Superior temporal gyrus (tissue), 1 donor: ENCODE data around the gene SEMA6D.

ENCODE experiments used
- DNase-seq: peaks from one replicate; pipeline ENCODE4 v3.0.0-alpha.2; 2016; ENCODE audit errors: extremely low spot score

SEMA6D gene

DNA sequence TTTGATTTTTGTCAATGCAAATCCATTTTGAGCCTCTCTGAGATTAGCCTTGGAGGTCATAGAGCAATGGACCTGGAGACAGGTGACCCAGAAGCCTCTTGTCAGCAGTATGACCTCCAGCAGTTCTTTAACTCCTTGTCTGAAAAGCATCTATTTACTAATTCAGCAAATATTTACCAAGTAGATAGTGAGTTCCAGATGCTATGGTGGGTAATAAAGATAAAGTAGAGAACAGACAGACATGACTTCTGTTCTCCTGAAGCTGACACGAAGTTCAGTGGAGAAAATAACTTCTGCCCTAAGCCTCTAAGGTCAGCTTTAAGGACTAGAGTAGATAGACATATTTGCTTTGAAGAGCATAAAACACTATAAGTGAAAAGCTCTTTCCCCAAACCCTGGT lies 26.6 kb downstream of the SEMA6D start:
- DNase-seq, result no peak

DNA sequence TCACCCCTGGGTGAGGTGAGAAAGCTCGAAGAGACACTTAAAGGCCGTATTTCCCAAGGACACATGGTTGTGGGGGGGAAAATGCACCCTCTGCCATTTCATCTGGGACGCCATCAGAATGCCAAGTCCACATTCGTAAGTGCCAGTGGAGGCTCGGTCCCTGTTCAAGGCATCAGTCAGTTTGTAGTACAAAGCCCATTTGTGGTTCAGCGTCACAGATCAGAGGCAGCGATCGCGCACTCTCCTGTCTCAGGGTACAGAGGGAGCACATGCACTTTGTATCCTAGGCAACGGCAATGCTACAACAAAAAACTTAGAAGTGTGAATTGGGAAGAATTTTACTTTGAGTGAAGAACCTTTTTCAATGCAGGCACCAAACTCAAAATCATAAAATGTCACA lies 27.2 kb downstream of the SEMA6D start:
- no peak for DNase-seq

DNA sequence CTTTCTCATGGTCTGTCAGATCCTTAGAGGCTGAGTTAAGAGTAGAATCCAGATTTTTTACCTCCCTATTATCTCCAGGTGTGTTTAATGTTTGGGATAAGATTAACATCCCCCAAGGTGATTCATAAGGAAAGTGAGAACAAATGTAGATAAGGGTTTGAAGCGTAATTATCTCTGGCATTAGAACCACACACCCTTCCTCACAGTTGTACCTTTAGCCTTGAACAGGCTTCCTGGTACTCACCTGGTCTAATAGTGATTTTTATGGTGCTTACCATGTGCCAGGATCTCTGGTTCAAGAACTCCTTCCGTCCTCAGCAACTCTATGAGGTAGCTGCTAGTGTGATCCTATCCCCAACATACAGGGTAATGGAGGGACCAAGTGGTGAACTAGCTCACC lies 27.7 kb downstream of the SEMA6D start:
- no peak for DNase-seq

- DNase-seq, result no peak
Observed at GRCh38 chr15:47746516-47746915, 29.2 kb downstream of the SEMA6D start.

GRCh38 chr15:47750030-47750739 lies 32.9 kb downstream of the SEMA6D start:
- DNase-seq, result no peak

GRCh38 chr15:47750740-47751262 lies 33.5 kb downstream of the SEMA6D start:
- no peak for DNase-seq

- no peak for DNase-seq
Observed at GRCh38 chr15:47753591-47753990, 36.3 kb downstream of the SEMA6D start.

GRCh38 chr15:47754312-47754711 lies 37.0 kb downstream of the SEMA6D start:
- DNase-seq, result no peak

GRCh38 chr15:47755941-47756340 lies 38.6 kb downstream of the SEMA6D start:
- DNase-seq, result no peak

DNA sequence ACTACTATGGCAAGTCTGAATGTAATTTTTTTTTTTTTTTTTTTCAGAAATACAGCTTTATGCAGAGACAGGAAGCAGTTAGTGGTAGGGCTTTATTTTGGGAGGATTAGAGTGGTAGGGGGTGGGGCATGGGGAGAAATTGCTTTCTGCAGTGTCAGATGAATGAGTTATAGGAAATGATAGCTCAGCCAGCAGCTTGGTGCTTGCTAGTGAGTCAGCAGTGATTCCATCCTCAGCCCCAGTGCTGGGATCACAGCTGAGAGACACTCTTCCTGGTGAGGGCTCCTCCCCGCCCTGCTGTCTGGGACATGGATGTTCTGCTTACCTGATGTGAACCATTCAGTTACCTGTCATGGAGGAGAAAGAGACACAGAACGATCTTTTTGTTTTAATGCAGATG lies 39.6 kb downstream of the SEMA6D start:
- no peak for DNase-seq

GRCh38 chr15:47757331-47757730 lies 40.0 kb downstream of the SEMA6D start:
- DNase-seq, result no peak

GRCh38 chr15:47762621-47763020 lies 45.3 kb downstream of the SEMA6D start:
- no peak for DNase-seq

DNA sequence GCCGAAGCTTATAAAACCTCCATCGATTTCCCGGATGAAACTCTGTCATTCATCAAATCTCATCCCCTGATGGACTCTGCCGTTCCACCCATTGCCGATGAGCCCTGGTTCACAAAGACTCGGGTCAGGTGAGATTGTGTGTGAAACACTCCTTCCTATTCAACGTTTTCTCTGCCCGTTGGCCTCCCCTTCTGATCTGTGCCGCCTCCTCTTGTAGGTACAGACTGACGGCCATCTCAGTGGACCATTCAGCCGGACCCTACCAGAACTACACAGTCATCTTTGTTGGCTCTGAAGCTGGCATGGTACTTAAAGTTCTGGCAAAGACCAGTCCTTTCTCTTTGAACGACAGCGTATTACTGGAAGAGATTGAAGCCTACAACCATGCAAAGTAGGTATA lies 47.4 kb downstream of the SEMA6D start:
- no peak for DNase-seq

GRCh38 chr15:47766406-47766805 lies 49.1 kb downstream of the SEMA6D start:
- DNase-seq, result no peak

- DNase-seq, result no peak
Observed at GRCh38 chr15:47767035-47767434, 49.7 kb downstream of the SEMA6D start.

GRCh38 chr15:47768735-47769134 lies 51.4 kb downstream of the SEMA6D start:
- no peak for DNase-seq

DNA sequence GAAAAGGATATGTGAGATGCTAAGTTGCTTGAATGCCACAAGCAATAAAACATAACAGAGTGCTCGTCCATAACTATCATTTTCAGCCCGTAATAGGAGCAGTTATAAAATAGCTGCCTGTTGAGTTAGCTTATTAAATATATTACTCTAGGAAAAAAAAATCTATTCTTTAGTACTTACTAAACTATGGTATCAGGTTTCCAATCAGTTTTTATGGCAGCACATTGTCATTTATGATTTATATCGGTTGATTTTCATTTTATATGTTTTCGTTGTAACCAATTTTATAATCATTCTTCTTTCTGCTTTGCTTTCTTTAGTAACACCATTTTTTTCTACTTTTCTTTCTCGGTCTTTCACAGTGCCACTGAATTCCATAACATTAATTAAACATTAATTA lies 51.9 kb downstream of the SEMA6D start:
- DNase-seq, result no peak

DNA sequence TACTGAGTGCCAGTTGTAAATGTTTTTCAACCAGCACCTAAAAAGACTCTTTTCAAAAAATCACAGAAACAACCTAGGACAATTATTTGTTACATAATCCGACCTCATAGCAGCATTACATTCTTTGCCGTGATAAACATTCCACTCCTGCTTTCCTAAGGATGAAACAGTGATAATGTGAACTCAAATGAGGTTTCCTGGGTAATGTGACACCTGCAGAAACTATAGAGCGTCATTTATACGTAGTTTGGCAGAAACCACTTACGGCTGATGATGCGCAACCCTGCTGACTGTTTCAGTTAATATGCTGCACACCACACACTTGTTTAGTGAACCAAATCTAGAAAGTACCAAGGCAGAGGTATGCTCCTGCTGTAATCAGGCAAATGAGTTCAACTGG lies 55.8 kb downstream of the SEMA6D start:
- DNase-seq, result no peak

DNA sequence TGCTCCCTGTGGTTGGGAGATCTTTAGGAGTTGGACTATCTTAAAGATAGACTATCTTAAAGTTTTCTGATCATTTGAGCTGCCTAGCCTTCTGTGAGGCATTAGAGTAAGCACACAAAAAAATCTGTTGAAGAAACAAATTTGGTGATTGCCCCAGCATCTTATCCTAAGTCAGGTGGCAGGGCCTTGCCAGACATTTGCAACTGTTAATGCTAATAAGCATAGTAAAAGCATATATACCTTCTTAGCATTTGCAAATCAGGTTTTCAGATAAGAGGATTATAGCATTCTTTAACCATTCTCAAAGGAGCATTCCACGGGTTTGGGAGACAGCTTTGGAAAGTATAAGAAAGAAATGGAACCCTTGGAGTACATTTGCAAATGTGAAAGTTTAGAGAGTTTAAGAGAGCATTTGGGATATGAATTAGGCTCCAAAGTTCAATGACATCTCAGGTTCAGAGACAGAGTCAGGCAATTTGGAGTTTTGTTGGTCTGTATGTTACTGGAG lies 61.0 kb downstream of the SEMA6D start:
- no peak for DNase-seq

DNA sequence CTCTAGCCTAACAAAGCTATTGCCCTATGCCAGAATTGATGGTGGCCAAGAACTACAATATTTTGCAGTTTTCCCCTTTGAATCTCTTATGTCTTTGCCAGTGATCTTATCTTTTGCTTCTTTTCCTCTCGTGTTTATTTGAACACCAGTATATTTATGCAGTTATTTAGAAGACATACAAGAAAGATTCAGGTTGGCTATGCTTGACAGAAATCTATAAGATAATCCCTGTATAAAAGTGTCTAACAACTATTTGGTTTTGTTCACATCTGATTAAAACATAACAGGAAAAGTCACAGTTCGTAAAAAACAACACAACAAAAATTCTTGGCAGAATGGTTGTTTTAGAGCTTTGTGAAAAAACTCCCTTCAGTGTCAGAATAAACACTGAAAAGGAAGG lies 63.7 kb downstream of the SEMA6D start:
- no peak for DNase-seq

- no peak for DNase-seq
Observed at GRCh38 chr15:47781527-47781926, 64.2 kb downstream of the SEMA6D start.

DNA sequence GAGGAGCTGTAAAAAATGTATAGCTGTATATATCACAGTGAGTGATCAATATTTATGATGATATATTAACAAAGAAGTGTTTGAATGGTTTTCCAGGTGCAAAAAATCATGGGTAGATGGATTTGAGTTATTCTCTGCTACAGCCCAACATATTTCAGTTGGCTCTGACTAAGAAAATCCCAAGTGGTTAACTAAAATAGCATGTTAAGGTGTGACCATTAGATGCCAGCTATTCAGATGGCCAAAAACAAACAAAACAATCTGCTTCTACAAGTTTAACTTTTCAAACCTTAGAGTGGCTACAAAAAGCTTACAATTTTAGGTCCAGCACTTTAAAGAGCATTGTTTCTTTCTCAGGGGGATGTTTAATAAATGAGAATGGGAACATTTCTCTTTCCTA lies 67.5 kb downstream of the SEMA6D start:
- DNase-seq, result no peak

GRCh38 chr15:47786371-47786770 lies 69.1 kb downstream of the SEMA6D start:
- DNase-seq, result no peak

DNA sequence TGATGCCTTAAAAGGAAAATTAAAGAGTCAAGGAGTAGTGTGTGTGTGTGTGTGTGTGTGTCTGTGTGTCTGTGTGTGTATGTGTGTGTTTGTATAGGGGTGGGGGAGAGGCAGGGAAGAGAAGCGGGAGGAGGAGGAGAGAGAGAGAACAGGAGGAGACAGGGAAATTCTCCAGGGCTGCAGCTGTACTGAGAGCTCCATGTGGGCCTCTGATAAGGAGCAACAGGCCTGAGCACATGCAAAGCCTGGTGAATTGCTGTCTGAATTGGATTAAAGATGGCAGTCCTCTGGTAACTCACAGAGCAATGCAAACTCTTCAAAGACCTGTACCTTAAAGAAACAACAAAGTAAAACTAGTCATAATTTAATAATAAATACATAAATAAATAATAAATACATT lies 70.6 kb downstream of the SEMA6D start:
- DNase-seq, result no peak
